GM06990 (cell line): ENCODE data around the gene SH2D7.

Source experiments
- DNase-seq: peaks from one replicate; pipeline ENCODE4 v3.0.0-alpha.2; 2011; ENCODE audit not compliant: insufficient read length; ENCODE audit errors: extremely low read depth
- H3K27me3 ChIP-seq: replicated peaks from 2 replicates; pipeline ENCODE4 v1.6.0; 2011; ENCODE audit warnings: low read length; ENCODE audit not compliant: control insufficient read depth, insufficient read depth
- H3K36me3 ChIP-seq: 2 replicates; pipeline ENCODE4 v1.5.1; 2011; ENCODE audit warnings: low read length; ENCODE audit not compliant: control insufficient read depth, insufficient read depth
- H3K4me3 ChIP-seq: replicated peaks from 2 replicates; pipeline ENCODE4 v1.5.1; 2011; ENCODE audit warnings: low read depth, mild to moderate bottlenecking, control low read depth, low read length
- CTCF ChIP-seq: IDR thresholded peaks from 2 replicates; pipeline ENCODE4 v1.5.1; 2011; ENCODE audit warnings: low read length, control low read depth, mild to moderate bottlenecking, inconsistent platforms; ENCODE audit not compliant: insufficient read depth, poor library complexity, severe bottlenecking

SH2D7 gene

GRCh38 chr15:78048628-78048920, 43.8 kb upstream of the SH2D7 start:
- Histone ChIP-seq H3K27me3 (no peaks in the 10 kb centered on the region), H3K36me3 (peaks cover 7% of the 10 kb centered on the region)
- TF ChIP-seq CTCF: no peak

GRCh38 chr15:78049691-78050440, 42.5 kb upstream of the SH2D7 start:
- TF ChIP-seq CTCF: no peak
- DNase-seq: no peak
- H3K27me3 ChIP-seq: no peaks in the 10 kb centered on the region
- peaks cover 5% of the 10 kb centered on the region for H3K36me3 ChIP-seq
- H3K4me3 ChIP-seq: no peak overlapping the region; the same call in 1 of the 2 replicates

More at GRCh38 chr15:78048628-78048920, 43.8 kb upstream of the SH2D7 start:
- no peak for DNase-seq
- no peak overlapping the region for H3K4me3 ChIP-seq

GRCh38 chr15:78050441-78050809, 41.9 kb upstream of the SH2D7 start:
- H3K4me3 ChIP-seq: no peak overlapping the region

DNA sequence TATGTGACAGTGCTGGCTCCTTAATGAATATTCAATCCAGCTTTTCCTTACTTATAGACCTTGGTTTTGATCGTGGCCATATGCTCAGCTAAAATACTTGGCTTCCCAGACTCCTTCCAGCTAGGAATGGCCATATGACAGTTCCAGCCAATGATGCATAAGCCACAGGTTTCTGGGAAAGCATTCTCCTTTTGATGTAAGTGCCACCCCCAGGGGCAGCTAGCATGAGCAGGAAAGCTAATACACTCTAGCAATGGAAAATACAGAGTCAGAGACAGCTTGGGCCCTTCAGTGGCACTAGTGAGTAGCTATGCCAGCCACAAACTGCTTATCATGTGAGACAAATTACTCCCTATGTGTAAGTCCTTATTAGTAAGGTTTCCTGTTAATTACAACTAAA, 41.5 kb upstream of the SH2D7 start:
- no peak for TF ChIP-seq CTCF
- DNase-seq: no peak
- H3K4me3 ChIP-seq: no peak overlapping the region
- H3K27me3 ChIP-seq: no peaks in the 10 kb centered on the region
- H3K36me3 ChIP-seq: peaks cover 5% of the 10 kb centered on the region

More at GRCh38 chr15:78050441-78050809, 41.9 kb upstream of the SH2D7 start:
- Histone ChIP-seq H3K27me3 (no peaks in the 10 kb centered on the region), H3K36me3 (peaks cover 5% of the 10 kb centered on the region)
- DNase-seq: no peak
- TF ChIP-seq CTCF: no peak

GRCh38 chr15:78051596-78051995, 40.8 kb upstream of the SH2D7 start:
- TF ChIP-seq CTCF: no peak
- no peaks in the 10 kb centered on the region for H3K27me3 ChIP-seq
- no peak overlapping the region for H3K4me3 ChIP-seq
- no peak for DNase-seq
- H3K36me3 ChIP-seq: peaks cover 5% of the 10 kb centered on the region

- no peak for DNase-seq
- H3K36me3 ChIP-seq: peaks cover 5% of the 10 kb centered on the region
- TF ChIP-seq CTCF: no peak
- H3K27me3 ChIP-seq: no peaks in the 10 kb centered on the region
- H3K4me3 ChIP-seq: no peak overlapping the region
Observed at GRCh38 chr15:78052001-78052401, 40.4 kb upstream of the SH2D7 start.
